Rectal smooth muscle tissue (tissue), 1 donor: Measurements from ENCODE around the gene PBX3.
"Not testable (repeated sequence)": the region's sequence is repeated elsewhere in the genome, so short reads cannot be mapped to it uniquely, and the experiment has no call there.

ENCODE experiments used
- H3K27ac ChIP-seq: one replicate; pipeline ENCODE4 v1.7.0; 2013; ENCODE audit warnings: low read depth, low read length, inconsistent platforms
- H3K27me3 ChIP-seq: one replicate; pipeline ENCODE4 v1.7.0; 2013; ENCODE audit warnings: low read length; ENCODE audit not compliant: control insufficient read depth, insufficient read depth
- H3K36me3 ChIP-seq: one replicate; pipeline ENCODE4 v1.7.0; 2013; ENCODE audit warnings: low read length; ENCODE audit not compliant: control insufficient read depth, insufficient read depth
- H3K4me1 ChIP-seq: one replicate; pipeline ENCODE4 v1.7.0; 2013; ENCODE audit warnings: low read length; ENCODE audit not compliant: control insufficient read depth, insufficient read depth
- H3K4me3 ChIP-seq: one replicate; pipeline ENCODE4 v1.7.0; 2013; ENCODE audit warnings: low read length
- H3K9ac ChIP-seq: one replicate; pipeline ENCODE4 v1.7.0; 2013; ENCODE audit warnings: low read length

Gene PBX3

DNA sequence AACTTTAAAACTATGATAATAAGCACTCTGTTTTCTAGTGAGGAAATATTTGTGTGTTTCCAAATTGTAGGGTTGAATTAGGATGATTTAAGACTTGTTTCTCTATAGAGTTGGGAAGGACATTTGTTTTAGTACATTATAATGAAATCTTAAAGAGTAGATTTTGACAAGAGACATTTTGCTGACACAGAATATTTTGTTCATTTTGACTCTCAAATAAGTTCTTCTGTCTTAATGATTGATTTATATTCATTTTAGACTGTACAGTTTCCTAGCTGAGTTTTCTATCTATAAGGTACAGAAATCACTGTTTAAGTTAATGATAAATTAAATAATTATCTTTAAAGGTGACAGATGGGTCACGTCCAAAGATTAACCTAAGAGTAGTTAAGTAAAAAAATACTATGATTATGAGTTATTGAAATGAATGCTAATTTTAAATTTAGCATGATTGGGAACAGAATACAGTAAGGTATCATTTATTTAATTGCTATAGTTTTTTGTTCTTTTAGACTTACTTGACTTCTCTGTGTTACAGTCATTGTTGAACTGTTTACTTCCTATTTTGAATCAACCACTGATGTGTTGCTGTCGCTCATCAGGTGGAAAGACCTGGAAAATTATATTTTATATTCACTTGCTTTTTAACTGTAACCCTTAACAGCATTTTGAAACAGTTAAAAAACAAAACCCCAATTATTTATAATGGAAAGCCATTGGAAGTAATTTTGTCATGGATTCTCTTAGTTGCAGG lies 19.5 kb downstream of the PBX3 start:
- Histone ChIP-seq H3K36me3 (no peaks in the 10 kb centered on the region), H3K27ac (no peak overlapping the region), H3K9ac (no peak overlapping the region), H3K4me3 (no peak overlapping the region), H3K27me3 (no peaks in the 10 kb centered on the region), H3K4me1 (peaks cover 24% of the 10 kb centered on the region)

DNA sequence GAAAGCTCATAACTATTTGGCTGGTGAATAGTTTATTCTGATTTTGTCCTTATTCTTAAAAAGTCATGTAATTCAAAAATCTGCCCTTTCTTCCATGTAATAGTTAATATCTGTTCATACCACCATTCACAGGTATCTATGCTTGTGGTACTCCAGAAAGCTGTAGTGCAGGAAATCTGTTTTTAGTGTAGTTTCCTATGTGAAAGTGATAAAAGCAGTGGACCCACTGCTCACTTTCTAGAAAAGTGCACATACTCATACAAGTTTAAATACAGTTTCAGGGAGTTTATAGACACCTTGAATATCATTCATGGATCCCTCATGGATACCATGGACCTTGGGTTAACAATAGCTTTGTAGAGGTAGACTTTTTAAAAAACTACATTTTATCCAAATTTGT lies 20.2 kb downstream of the PBX3 start:
- H3K9ac ChIP-seq = no peak overlapping the region
- no peak overlapping the region for H3K27ac ChIP-seq
- no peaks in the 10 kb centered on the region for H3K36me3 ChIP-seq
- peaks cover 19% of the 10 kb centered on the region for H3K4me1 ChIP-seq
- no peaks in the 10 kb centered on the region for H3K27me3 ChIP-seq
- H3K4me3 ChIP-seq = no peak overlapping the region

DNA sequence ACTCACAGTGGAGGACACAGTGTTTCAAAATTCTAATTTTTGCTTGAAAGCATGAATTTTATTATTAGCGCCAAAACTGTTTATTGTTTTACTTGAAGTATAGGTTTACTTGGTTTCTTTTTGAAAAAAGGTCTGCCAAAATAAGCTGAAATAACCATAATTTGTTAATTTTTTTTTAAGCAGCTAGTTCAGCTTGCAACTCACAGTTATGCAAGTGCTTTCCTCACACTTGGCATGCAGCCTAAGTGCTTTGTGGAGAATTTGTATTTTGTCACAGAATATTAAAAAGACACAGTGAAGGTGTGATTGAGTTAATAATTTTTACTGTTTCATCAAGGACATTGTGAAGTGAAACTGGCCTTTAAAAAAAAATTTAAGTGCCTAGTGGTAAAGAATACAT lies 21.6 kb downstream of the PBX3 start:
- Histone ChIP-seq H3K27me3 (no peaks in the 10 kb centered on the region), H3K9ac (no peak overlapping the region), H3K4me3 (no peak overlapping the region), H3K36me3 (no peaks in the 10 kb centered on the region), H3K4me1 (peaks cover 12% of the 10 kb centered on the region), H3K27ac (no peak overlapping the region)

DNA sequence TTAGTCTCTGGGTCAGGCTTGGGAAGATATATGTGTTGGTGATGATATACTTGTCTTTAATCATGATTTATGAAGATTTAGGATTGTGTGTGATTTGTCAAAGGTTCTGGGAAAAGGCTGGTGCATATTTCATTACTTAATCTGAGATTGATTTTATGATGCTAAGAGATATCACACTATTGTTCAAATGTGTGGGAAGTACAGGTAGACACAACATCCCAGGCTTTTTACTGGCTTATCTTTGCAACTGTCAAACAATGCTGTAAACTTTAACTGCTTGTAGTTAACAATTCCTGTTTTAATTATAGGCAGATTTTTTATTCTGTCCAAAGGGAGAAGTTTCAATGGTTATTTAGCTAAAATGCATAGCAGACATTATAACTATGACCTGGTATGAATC lies 23.9 kb downstream of the PBX3 start:
- H3K27ac ChIP-seq = no peak overlapping the region
- peaks cover 7% of the 10 kb centered on the region for H3K4me1 ChIP-seq

DNA sequence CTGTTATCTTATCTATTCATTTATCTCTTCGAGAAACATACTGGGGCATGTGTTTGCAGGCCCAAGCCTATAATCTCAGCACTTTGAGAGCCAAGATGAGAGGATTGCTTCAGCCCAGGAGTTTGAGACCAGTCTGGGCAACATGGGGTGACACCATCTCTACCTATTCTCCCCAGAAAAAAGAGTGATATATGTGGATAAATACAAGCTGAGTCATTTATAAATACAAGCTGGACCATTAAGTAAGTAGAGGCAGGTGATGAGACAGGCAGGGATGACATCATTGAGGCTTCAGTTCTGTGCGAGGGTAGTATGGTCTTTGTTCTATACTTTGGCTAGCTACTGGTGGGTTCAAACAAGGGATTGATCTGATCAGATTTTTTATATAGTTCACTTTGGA lies 25.6 kb downstream of the PBX3 start:
- no peaks in the 10 kb centered on the region for H3K27me3 ChIP-seq
- no peak overlapping the region for H3K4me3 ChIP-seq
- no peaks in the 10 kb centered on the region for H3K36me3 ChIP-seq
- H3K4me1 ChIP-seq = peaks cover 5% of the 10 kb centered on the region
- no peak overlapping the region for H3K9ac ChIP-seq
- H3K27ac ChIP-seq = no peak overlapping the region

More for the DNA sequence above, 23.9 kb downstream of the PBX3 start:
- H3K4me3 ChIP-seq = no peak overlapping the region
- no peaks in the 10 kb centered on the region for H3K27me3 ChIP-seq
- no peaks in the 10 kb centered on the region for H3K36me3 ChIP-seq
- no peak overlapping the region for H3K9ac ChIP-seq

DNA sequence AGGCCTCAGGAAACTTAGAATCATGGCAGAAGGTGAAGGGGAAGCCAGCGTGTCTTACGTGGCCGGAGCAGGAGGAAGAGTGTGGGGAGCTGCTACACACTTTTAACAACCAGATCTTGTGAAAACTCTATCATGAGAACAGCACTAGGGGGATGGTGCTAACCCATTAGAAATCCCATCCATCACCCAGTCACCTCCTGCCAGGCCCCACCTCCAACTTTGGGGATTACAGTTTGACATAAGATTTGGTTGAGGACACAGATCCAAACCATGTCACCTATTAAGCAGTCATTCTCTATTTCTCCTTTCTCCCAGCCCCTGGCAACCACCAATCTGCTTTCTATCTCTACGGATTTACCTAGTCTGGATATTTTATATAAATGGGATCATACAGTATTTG lies 26.9 kb downstream of the PBX3 start:
- H3K27me3 ChIP-seq = no peaks in the 10 kb centered on the region
- no peaks in the 10 kb centered on the region for H3K36me3 ChIP-seq
- H3K9ac ChIP-seq = no peak overlapping the region
- H3K4me1 ChIP-seq = peaks cover 5% of the 10 kb centered on the region
- no peak overlapping the region for H3K27ac ChIP-seq
- H3K4me3 ChIP-seq = no peak overlapping the region

DNA sequence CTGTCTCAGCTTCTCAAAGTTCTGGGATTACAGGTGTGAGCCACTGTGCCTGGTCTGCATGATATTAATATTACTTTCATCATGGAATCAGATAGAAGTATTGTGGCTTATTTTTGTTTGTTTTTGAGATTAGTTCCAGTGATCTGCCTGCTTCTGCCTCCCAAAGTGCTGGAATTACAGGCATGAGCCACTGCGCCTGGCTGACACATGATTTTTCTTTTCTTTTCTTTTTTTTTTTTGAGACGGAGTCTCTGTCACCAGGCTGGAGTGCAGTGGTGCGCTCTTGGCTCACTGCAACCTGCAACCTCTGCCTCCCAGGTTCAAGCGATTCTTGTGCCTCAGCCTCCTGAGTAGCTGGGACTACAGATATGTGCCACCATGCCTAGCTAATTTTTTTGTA lies 29.6 kb downstream of the PBX3 start:
- not testable (repeated sequence) for H3K27ac ChIP-seq, H3K4me3 ChIP-seq, H3K27me3 ChIP-seq, H3K4me1 ChIP-seq, H3K36me3 ChIP-seq, H3K9ac ChIP-seq

DNA sequence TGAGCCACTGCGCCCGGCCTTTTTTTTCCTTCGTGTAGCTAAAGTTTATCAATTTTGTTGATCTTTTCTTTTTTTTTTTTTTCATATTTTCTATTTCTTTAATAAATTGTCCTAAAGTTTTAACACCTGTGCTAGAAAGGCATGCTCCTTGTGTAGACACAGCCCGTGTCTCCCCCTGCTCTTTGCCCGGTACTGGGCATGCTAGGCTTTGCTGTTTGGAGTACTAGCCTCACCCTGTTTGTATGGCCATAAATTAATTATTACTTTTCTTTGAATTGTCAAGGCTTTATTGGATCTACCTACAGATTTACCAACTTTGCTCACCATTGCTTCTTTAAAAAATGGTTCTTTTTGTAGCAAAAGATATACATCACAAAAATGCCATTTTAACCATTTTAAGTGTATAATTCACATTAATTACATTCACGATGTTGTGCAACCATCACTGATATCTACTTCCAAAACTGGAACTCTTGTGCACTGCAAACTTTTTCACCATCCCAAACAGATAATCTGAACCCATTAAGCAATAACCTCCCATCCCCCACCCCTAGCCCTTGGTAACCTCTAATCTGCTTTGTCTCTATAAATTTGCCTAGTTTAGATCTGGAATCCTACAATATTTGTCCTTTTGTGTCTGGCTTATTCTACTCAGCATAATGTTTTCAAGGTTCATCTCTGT lies 31.5 kb downstream of the PBX3 start:
- H3K27me3 ChIP-seq, H3K27ac ChIP-seq, H3K4me3 ChIP-seq, H3K9ac ChIP-seq, H3K36me3 ChIP-seq, H3K4me1 ChIP-seq: not testable (repeated sequence)

DNA sequence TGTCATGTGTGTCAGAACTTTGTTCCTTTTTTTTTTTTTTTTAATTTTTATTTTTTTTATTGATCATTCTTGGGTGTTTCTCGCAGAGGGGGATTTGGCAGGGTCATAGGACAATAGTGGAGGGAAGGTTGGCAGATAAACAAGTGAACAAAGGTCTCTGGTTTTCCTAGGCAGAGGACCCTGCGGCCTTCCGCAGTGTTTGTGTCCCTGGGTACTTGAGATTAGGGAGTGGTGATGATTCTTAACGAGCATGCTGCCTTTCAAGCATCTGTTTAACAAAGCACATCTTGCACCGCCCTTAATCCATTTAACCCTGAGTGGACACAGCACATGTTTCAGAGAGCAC lies 32.0 kb downstream of the PBX3 start:
- not testable (repeated sequence) for H3K27ac ChIP-seq, H3K4me1 ChIP-seq, H3K9ac ChIP-seq, H3K27me3 ChIP-seq, H3K4me3 ChIP-seq, H3K36me3 ChIP-seq

DNA sequence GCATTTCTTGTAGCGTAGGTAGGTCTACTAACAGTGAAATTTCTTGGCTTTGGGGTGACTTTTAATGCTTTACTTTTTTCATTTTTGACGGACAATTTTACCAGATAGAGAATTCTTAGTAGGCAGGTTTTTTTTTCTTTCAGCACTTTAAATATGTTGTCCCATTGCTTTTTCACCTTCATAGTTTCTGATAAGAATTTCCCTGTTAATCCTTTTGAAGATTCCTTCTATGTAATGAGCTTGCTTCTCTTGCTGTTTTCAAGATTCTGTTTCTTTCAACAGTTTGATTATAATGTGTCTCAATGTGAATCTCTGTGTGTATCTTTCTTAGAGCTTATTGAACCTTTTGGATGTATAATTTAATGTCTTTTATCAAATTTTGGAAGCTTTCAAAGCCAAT lies 35.5 kb downstream of the PBX3 start:
- Histone ChIP-seq H3K9ac (no peak overlapping the region), H3K4me1 (no peaks in the 10 kb centered on the region), H3K4me3 (no peak overlapping the region), H3K27me3 (no peaks in the 10 kb centered on the region), H3K27ac (no peak overlapping the region), H3K36me3 (no peaks in the 10 kb centered on the region)

DNA sequence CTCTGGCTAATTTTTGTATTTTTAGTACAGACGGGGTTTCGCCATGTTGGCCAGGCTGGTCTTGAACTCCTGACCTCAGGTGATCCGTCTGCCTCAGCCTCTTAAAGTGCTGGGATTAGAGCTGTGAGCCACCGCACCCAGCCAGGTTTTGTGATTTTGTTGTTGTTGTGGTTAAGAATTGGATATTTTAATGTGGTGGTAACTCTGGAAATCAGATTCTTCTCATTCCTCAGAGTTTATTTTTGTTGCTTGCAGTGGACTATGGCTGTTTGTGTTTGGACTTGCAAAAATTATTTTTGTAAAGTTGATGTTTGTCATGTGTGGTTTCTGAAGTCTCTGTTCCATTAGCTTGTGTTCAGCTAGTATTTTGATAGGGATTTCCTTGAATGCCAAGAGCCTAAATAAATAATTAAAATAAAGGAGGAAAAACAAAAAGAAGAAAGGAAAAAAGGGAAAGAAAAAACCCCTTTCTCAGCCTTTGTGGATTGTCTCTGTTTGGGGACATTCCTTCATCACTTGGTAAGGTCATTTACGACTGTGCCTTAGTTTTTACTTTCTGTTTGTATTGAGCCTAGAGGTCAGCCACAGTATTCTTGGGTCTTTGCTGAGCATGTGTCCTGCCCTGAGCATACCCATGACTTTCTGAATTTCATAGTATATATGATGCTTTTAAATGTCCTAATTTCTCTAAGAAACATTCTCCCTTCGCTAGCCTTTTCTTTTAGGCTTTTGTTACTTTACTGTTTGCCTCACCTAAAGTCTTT lies 37.3 kb downstream of the PBX3 start:
- no peaks in the 10 kb centered on the region for H3K4me1 ChIP-seq
- no peak overlapping the region for H3K27ac ChIP-seq
- no peak overlapping the region for H3K4me3 ChIP-seq
- H3K36me3 ChIP-seq = no peaks in the 10 kb centered on the region
- H3K27me3 ChIP-seq = no peaks in the 10 kb centered on the region
- no peak overlapping the region for H3K9ac ChIP-seq

DNA sequence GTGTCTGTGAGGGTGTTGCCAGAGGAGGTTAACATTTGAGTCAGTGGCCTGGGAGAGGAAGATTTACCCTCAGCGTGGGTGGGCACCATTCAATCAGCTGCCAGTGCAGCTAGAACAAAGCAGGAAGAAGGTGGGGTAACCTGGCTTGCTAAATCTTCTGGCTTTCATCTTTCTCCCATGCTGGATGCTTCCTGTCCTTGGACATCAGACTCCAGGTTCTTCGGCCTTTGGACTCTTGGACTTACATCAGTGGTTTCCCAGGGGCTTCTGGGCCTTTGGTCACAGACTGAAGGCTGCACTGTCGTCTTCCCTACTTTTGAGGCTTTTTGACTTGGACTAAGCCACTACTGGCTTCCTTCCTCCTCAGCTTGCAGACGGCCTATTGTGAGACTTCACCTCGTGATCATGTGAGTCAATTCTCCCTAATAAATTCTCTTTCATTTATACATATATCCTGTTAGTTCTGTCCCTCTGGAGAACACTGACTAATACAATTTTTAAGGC lies 38.1 kb downstream of the PBX3 start:
- Histone ChIP-seq H3K27ac (no peak overlapping the region), H3K36me3 (no peaks in the 10 kb centered on the region), H3K9ac (no peak overlapping the region), H3K4me3 (peak overlapping the region; percentile 21), H3K4me1 (no peaks in the 10 kb centered on the region), H3K27me3 (no peaks in the 10 kb centered on the region)
